VCaP (cell line): ENCODE results near the gene STAG2.

Experiments used
- H3K27ac ChIP-seq: fragments of 450-650 bp; 2 replicates; pipeline ENCODE4 v1.5.1; 2017
- CTCF ChIP-seq: fragments of 450-650 bp; conservative IDR thresholded peaks from 2 replicates; pipeline ENCODE4 v1.5.1; 2017; ENCODE audit warnings: mild to moderate bottlenecking, moderate library complexity

Gene STAG2

GRCh38 chrX:124015721-124016120 lies 54.2 kb downstream of the STAG2 start:
- H3K27ac ChIP-seq = no peak overlapping the region; the same call in 1 of the 2 replicates
- no peak for TF ChIP-seq CTCF

DNA sequence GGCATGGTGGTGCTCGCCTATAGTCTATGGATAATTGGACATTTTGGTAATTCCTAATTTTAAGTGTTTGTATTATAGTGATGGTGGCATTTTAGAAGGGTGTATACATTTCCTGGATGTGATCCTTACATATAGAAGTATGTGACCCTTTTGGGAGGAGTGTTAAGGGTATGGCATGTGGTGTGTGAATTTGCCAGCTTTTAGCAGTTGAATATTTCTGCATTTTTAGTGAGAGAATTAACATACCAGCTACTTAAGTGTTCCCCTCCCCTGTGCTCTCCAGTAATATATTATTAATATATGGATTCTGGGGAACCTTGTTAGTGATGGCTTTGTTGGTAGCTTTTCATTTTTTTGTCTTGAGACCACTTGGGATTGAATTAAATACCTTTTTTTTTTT lies 55.3 kb downstream of the STAG2 start:
- TF ChIP-seq CTCF = no peak
- no peak overlapping the region; the same call in 1 of the 2 replicates for H3K27ac ChIP-seq

GRCh38 chrX:124018023-124018422 lies 56.5 kb downstream of the STAG2 start:
- 0 out of 2 replicates have a peak, but pooled peaks have one; percentile 21 for TF ChIP-seq CTCF
- no peak overlapping the region for H3K27ac ChIP-seq

- no peak for TF ChIP-seq CTCF
- H3K27ac ChIP-seq = no peak overlapping the region
Observed at GRCh38 chrX:124023838-124024238, 62.3 kb downstream of the STAG2 start.

GRCh38 chrX:124026529-124026928 lies 65.0 kb downstream of the STAG2 start:
- no peak for TF ChIP-seq CTCF
- H3K27ac ChIP-seq = no peak overlapping the region

DNA sequence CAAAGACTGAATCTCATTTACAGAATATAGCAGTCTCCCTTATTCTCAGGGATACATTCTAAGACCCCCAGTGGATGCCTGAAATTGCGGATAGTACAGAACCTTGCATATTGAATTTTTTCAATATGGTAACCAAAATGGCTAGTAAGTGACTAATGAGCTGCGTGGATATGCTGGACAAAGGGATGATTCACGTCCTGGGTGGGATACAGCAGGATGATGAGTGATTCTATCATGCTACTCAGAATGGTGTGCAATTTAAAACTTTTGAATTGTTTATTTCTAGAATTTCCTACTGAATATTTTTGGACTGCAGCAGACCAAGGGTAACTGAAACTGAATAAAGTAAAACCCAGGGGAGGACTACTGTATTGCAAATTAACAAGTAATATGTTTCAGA lies 66.7 kb downstream of the STAG2 start:
- no peak for TF ChIP-seq CTCF

DNA sequence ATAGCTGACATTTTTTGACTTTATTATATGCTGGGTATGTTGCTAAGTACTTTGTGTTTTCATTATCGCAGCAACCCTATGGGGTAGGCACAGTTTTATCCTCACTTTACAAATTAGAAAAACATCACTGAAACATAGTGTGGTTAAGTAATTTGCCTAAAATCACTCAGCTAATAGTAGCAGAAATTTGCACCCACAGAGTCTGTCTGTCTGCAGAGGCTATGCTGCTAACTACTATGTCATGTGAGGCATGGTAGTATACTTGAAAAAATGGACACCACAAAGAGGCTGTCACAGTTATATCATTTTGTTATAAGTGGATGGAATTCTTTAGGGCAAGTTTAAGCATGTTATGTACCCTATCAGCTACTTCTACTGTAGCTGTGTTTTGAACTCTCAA lies 69.0 kb downstream of the STAG2 start:
- no peak overlapping the region for H3K27ac ChIP-seq
- no peak for TF ChIP-seq CTCF

More for the DNA sequence above, 66.7 kb downstream of the STAG2 start:
- H3K27ac ChIP-seq = no peak overlapping the region

DNA sequence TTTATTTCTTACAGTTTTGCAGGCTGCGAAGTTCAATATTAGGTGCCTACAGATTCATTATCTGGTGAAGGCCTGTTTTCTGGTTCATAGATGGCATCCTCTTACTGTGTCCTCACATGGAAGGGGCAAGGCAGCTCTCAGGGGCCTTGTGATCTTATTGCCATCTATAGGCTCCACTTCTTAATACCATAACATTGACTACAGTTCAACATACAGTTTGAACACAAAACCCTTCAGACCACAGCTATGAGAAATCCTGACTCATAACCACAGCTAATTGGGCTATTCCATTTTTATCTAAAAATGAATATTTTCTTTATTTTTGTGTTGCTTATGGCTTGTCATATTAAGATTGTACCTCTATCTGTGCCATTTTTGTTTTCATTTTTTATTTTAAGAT lies 72.3 kb downstream of the STAG2 start:
- no peak for TF ChIP-seq CTCF
- H3K27ac ChIP-seq = no peak overlapping the region
